HEK293 (cell line): ENCODE results near the gene ADCY1.

Experiments used
- CTCF ChIA-PET: fragments of 350-600 bp; formaldehyde crosslinking; extraction: SDS; loops from one replicate; lab custom pipeline; 2021; ENCODE audit warnings: antibody characterized with exemption; lab: Yijun Ruan, JAX
- POLR2A ChIA-PET: fragments of 300-600 bp; formaldehyde crosslinking; extraction: SDS; loops from one replicate; lab custom pipeline; 2020; ENCODE audit warnings: antibody characterized with exemption, inconsistent platforms; lab: Yijun Ruan, JAX
- H3K27ac ChIP-seq: fragments of 200-500 bp; sonication (Bioruptor generic); 2 replicates; pipeline ENCODE4 v1.5.1; 2014; ENCODE audit warnings: low read depth, low read length, control low read depth, inconsistent platforms; ENCODE audit errors: extremely low read depth
- H3K36me3 ChIP-seq, 2 experiments: fragments of 200-500 bp in 1 of 2; sonication (Bioruptor generic) in 1 of 2; 1 replicate in 1 of 2; 2 replicates in 1 of 2; pipeline ENCODE4 v1.5.1; 2014 to 2017; ENCODE audit warnings: inconsistent platforms in 2 of 2, low read length in 2 of 2; ENCODE audit not compliant: control insufficient read depth in 2 of 2, insufficient read depth in 1 of 2
- H3K4me1 ChIP-seq: fragments of 200-500 bp; sonication (Bioruptor generic); 2 replicates; pipeline ENCODE4 v1.5.1; 2014; ENCODE audit warnings: mild to moderate bottlenecking, low read length, inconsistent platforms; ENCODE audit not compliant: control insufficient read depth, insufficient read depth
- H3K4me3 ChIP-seq: 2 replicates; pipeline ENCODE4 v1.5.1; 2011; ENCODE audit warnings: low read depth, mild to moderate bottlenecking, control low read depth, low read length, moderate library complexity
- H3K9me3 ChIP-seq: fragments of 200-500 bp; sonication (Bioruptor generic); 2 replicates; pipeline ENCODE4 v1.5.1; 2014; ENCODE audit warnings: low read depth, low read length, inconsistent platforms; ENCODE audit not compliant: control insufficient read depth, insufficient read depth
- ELK4 ChIP-seq: IDR thresholded peaks from 2 replicates; pipeline ENCODE4 v1.6.1; 2011; ENCODE audit warnings: mild to moderate bottlenecking, low read depth, low read length, borderline replicate concordance
- HIC1 ChIP-seq: fragments of 450-650 bp; formaldehyde crosslinking; IDR thresholded peaks from 2 replicates; pipeline ENCODE4 v1.5.1; 2016; ENCODE audit warnings: missing biosample characterization, missing genetic modification characterization
- IKZF3 ChIP-seq: fragments of 450-650 bp; IDR thresholded peaks from 2 replicates; pipeline ENCODE4 v1.5.0; 2018; ENCODE audit warnings: missing biosample characterization, mild to moderate bottlenecking, missing genetic modification characterization, moderate library complexity
- KLF8 ChIP-seq: fragments of 450-650 bp; formaldehyde crosslinking; IDR thresholded peaks from 2 replicates; pipeline ENCODE4 v1.5.1; 2016; ENCODE audit warnings: missing biosample characterization, missing genetic modification characterization
- PRDM6 ChIP-seq: fragments of 450-650 bp; formaldehyde crosslinking; IDR thresholded peaks from 2 replicates; pipeline ENCODE4 v1.5.1; 2017; ENCODE audit warnings: missing biosample characterization, missing genetic modification characterization
- RBAK ChIP-seq: fragments of 450-650 bp; formaldehyde crosslinking; IDR thresholded peaks from 2 replicates; pipeline ENCODE4 v1.5.1; 2016; ENCODE audit warnings: missing biosample characterization, missing genetic modification characterization
- ZNF157 ChIP-seq: fragments of 450-650 bp; formaldehyde crosslinking; IDR thresholded peaks from 2 replicates; pipeline ENCODE4 v1.5.1; 2016; ENCODE audit warnings: missing biosample characterization, missing genetic modification characterization
- ZNF174 ChIP-seq: fragments of 450-650 bp; formaldehyde crosslinking; IDR thresholded peaks from 2 replicates; pipeline ENCODE4 v1.5.0; 2017; ENCODE audit warnings: missing biosample characterization, mild to moderate bottlenecking, missing genetic modification characterization
- ZNF214 ChIP-seq: fragments of 450-650 bp; formaldehyde crosslinking; IDR thresholded peaks from 2 replicates; pipeline ENCODE4 v1.5.1; 2017; ENCODE audit warnings: missing biosample characterization, mild to moderate bottlenecking, missing genetic modification characterization, borderline replicate concordance
- ZNF223 ChIP-seq: fragments of 450-650 bp; formaldehyde crosslinking; IDR thresholded peaks from 2 replicates; pipeline ENCODE4 v1.5.1; 2016; ENCODE audit warnings: missing biosample characterization, missing genetic modification characterization
- ZNF23 ChIP-seq: fragments of 450-650 bp; formaldehyde crosslinking; IDR thresholded peaks from 2 replicates; pipeline ENCODE4 v1.5.1; 2016; ENCODE audit warnings: missing biosample characterization, missing genetic modification characterization, borderline replicate concordance
- ZNF280C ChIP-seq: fragments of 450-650 bp; formaldehyde crosslinking; IDR thresholded peaks from 2 replicates; pipeline ENCODE4 v1.5.1; 2016; ENCODE audit warnings: missing biosample characterization, missing genetic modification characterization
- ZNF280D ChIP-seq: fragments of 450-650 bp; formaldehyde crosslinking; IDR thresholded peaks from 2 replicates; pipeline ENCODE4 v1.5.1; 2016; ENCODE audit warnings: missing biosample characterization, missing genetic modification characterization
- ZNF48 ChIP-seq: fragments of 450-650 bp; formaldehyde crosslinking; IDR thresholded peaks from 2 replicates; pipeline ENCODE4 v1.5.1; 2016; ENCODE audit warnings: missing biosample characterization, missing genetic modification characterization
- ZNF510 ChIP-seq: fragments of 450-650 bp; formaldehyde crosslinking; IDR thresholded peaks from 2 replicates; pipeline ENCODE4 v1.5.1; 2018; ENCODE audit warnings: mild to moderate bottlenecking, missing genetic modification characterization, missing biosample characterization; ENCODE audit not compliant: insufficient replicate concordance
- ZNF560 ChIP-seq: fragments of 450-650 bp; formaldehyde crosslinking; IDR thresholded peaks from 2 replicates; pipeline ENCODE4 v1.5.1; 2017; ENCODE audit warnings: missing biosample characterization, missing genetic modification characterization, borderline replicate concordance
- ZNF561 ChIP-seq: fragments of 450-650 bp; IDR thresholded peaks from 2 replicates; pipeline ENCODE4 v1.5.1; 2018; ENCODE audit warnings: missing biosample characterization, missing genetic modification characterization, borderline replicate concordance
- ZNF610 ChIP-seq: fragments of 450-650 bp; formaldehyde crosslinking; IDR thresholded peaks from 2 replicates; pipeline ENCODE4 v1.5.1; 2016; ENCODE audit warnings: missing biosample characterization, missing genetic modification characterization, borderline replicate concordance
- ZXDB ChIP-seq: fragments of 450-650 bp; formaldehyde crosslinking; IDR thresholded peaks from 2 replicates; pipeline ENCODE4 v1.5.1; 2016; ENCODE audit warnings: missing biosample characterization, missing genetic modification characterization

Gene ADCY1

GRCh38 chr7:45636733-45637132, 62.6 kb downstream of the ADCY1 start:
- H3K36me3 ChIP-seq = no peaks in the 10 kb centered on the region
- no peak overlapping the region for H3K27ac ChIP-seq
- CTCF ChIA-PET = no interaction called here
- no peaks in the 10 kb centered on the region for H3K4me1 ChIP-seq
- no peaks in the 10 kb centered on the region for H3K9me3 ChIP-seq
- TF ChIP-seq ZNF561 (tag by site-specific recombination) (no peak), ZNF280C (tag by site-specific recombination) (no peak), KLF8 (tag by site-specific recombination) (no peak), ZNF48 (tag by site-specific recombination) (no peak), ELK4 (no peak), ZNF560 (tag by site-specific recombination) (no peak), ZNF610 (no peak)
- H3K4me3 ChIP-seq = no peak overlapping the region
- POLR2A ChIA-PET = no interaction called here

- ChIA-PET POLR2A (no interaction called here), CTCF (interaction anchor here (0.6 kb wide), 1 partner anchor 58 kb away, joined by 3 read pairs; no protein-coding TSS in a partner anchor)
- no peak overlapping the region for H3K27ac ChIP-seq
- H3K36me3 ChIP-seq = no peaks in the 10 kb centered on the region
- no peak for TF ChIP-seq ZXDB
- no peak for TF ChIP-seq ZNF510 (tag by site-specific recombination)
- no peak for TF ChIP-seq ZNF214 (tag by site-specific recombination)
- no peak for TF ChIP-seq ZNF174 (tag by site-specific recombination)
- TF ChIP-seq IKZF3 (tag by site-specific recombination) = no peak
- no peak for TF ChIP-seq ZNF23
- H3K9me3 ChIP-seq = no peaks in the 10 kb centered on the region
- H3K4me1 ChIP-seq = no peaks in the 10 kb centered on the region
- H3K4me3 ChIP-seq = no peak overlapping the region
Observed at GRCh38 chr7:45638916-45639315, 64.7 kb downstream of the ADCY1 start.

GRCh38 chr7:45642044-45642443, 67.9 kb downstream of the ADCY1 start:
- no peaks in the 10 kb centered on the region for H3K36me3 ChIP-seq
- no peak for TF ChIP-seq RBAK (tag by site-specific recombination)
- TF ChIP-seq HIC1 (tag by site-specific recombination) = no peak
- no peak for TF ChIP-seq ZNF157
- TF ChIP-seq ZNF223 = no peak
- TF ChIP-seq PRDM6 (tag by site-specific recombination) = no peak
- TF ChIP-seq ZNF280D (tag by site-specific recombination) = no peak
- no peak overlapping the region for H3K4me3 ChIP-seq
- H3K9me3 ChIP-seq = no peaks in the 10 kb centered on the region
- POLR2A ChIA-PET = no interaction called here
- H3K27ac ChIP-seq = no peak overlapping the region
- H3K4me1 ChIP-seq = no peaks in the 10 kb centered on the region
- CTCF ChIA-PET = interaction anchor here (0.6 kb wide), 1 partner anchor 274 kb away, joined by 3 read pairs; no protein-coding TSS in a partner anchor
